Testis (tissue), 3 donors: ENCODE results near the gene PDGFD. TPM values are rescaled to one million over a fixed set of nuclear protein-coding genes. Genes with fewer than 3 reads are reported as not detected.

Source experiments
- DNase-seq: peaks from one replicate; pipeline ENCODE4 v3.0.0-alpha.2; 2019
- H3K27ac ChIP-seq, 2 donors: fragments of 200-600 bp; sonication (generic); one replicate each; pipeline ENCODE4 v1.5.1; 2019
- H3K27me3 ChIP-seq: fragments of 200-600 bp; sonication (generic); one replicate; pipeline ENCODE4 v1.5.1; 2019
- H3K36me3 ChIP-seq: fragments of 200-600 bp; sonication (generic); one replicate; pipeline ENCODE4 v1.5.1; 2017; ENCODE audit warnings: low read depth; ENCODE audit errors: missing control alignments
- H3K4me1 ChIP-seq: fragments of 200-600 bp; sonication (generic); one replicate; pipeline ENCODE4 v1.5.1; 2019
- H3K4me3 ChIP-seq, 2 donors: fragments of 200-600 bp; sonication (generic); one replicate each; pipeline ENCODE4 v1.5.1; 2017 to 2019
- H3K9me3 ChIP-seq: fragments of 200-600 bp; sonication (generic); one replicate; pipeline ENCODE4 v1.5.1; 2017
- CTCF ChIP-seq, 3 experiments: fragments of 450-650 bp in 2 of 3; fragments of 200-600 bp in 1 of 3; sonication (generic) in 1 of 3; IDR thresholded peaks; one replicate each; pipeline ENCODE4 v1.5.1; 2016 to 2019; ENCODE audit warnings: antibody characterized with exemption in 3 of 3, mild to moderate bottlenecking in 2 of 3, moderate library complexity in 1 of 3
- POLR2A ChIP-seq: fragments of 450-650 bp; IDR thresholded peaks from one replicate; pipeline ENCODE4 v1.6.1; 2017; ENCODE audit warnings: antibody characterized with exemption, mild to moderate bottlenecking, moderate library complexity
- WGBS, 2 donors: methylation state at CpG; one replicate each; pipeline ENCODE4 v1.1.5; 2018; 5-methylcytosine and 5-hydroxymethylcytosine counted together
- intact Hi-C: fragments of 100-400 bp; cut with DNase I; formaldehyde crosslinking; loops from one replicate; pipeline ENCODE4 v1.15.1; 2023; ENCODE audit warnings: low total_unique reads
- polyA plus RNA-seq: library from polyadenylated mRNA; stranded (reverse); fragments of 350-450 nt; fragmentation: Illumina TruSeq; extraction: RNeasy Lipid Tissue Mini Kit (QIAGEN cat#74804); gene quantifications from one replicate; pipeline ENCODE4 v1.2.3, GENCODE V29; 2014; ENCODE audit warnings: low read depth, low replicate concordance; ENCODE audit not compliant: insufficient read depth
- total RNA-seq, 2 donors: library from RNA; depleted of rRNA; stranded (reverse); fragments of >200 nt; gene quantifications; one replicate each; pipeline ENCODE4 v1.2.3, GENCODE V29; 2016

The PDGFD gene
- total and polyA plus RNA-seq, 3 donors from 2014 or later: 6.0 to 8.1 (median 8.0) TPM

GRCh38 chr11:103995896-103996295 lies 168.1 kb downstream of the PDGFD start:
- Histone ChIP-seq H3K27ac (no peak overlapping the region), H3K4me3 (no peak overlapping the region), H3K36me3 (no peaks in the 10 kb centered on the region), H3K4me1 (no peaks in the 10 kb centered on the region), H3K9me3 (no peaks in the 10 kb centered on the region), H3K27me3 (no peaks in the 10 kb centered on the region)
- no peak for DNase-seq
- TF ChIP-seq CTCF (IDR thresholded peaks at IDR 0.05) (no peak), POLR2A (no peak)
- 88 to 92% methylated on average over 4 of the region's 4 CpGs for WGBS, 2 donors
- intact Hi-C loops: no loop called here

GRCh38 chr11:103994518-103994917 lies 169.4 kb downstream of the PDGFD start:
- H3K36me3 ChIP-seq: no peaks in the 10 kb centered on the region
- no peak for DNase-seq
- no peak overlapping the region for H3K4me3 ChIP-seq
- H3K9me3 ChIP-seq: no peaks in the 10 kb centered on the region
- TF ChIP-seq CTCF (IDR thresholded peaks at IDR 0.05) (no peak), POLR2A (no peak)
- H3K27me3 ChIP-seq: no peaks in the 10 kb centered on the region
- intact Hi-C loops: no loop called here
- no peaks in the 10 kb centered on the region for H3K4me1 ChIP-seq
- H3K27ac ChIP-seq: no peak overlapping the region
- 77 to 79% methylated on average over 2 of the region's 2 CpGs for WGBS, 2 donors

GRCh38 chr11:103994094-103994493 lies 169.9 kb downstream of the PDGFD start:
- Histone ChIP-seq H3K27me3 (no peaks in the 10 kb centered on the region), H3K4me1 (no peaks in the 10 kb centered on the region), H3K36me3 (no peaks in the 10 kb centered on the region), H3K27ac (no peak overlapping the region), H3K9me3 (no peaks in the 10 kb centered on the region), H3K4me3 (no peak overlapping the region)
- TF ChIP-seq POLR2A (no peak), CTCF (IDR thresholded peaks at IDR 0.05) (no peak)
- intact Hi-C loops: no loop called here
- 94 to 98% methylated on average over 1 of the region's 1 CpG for WGBS, 2 donors
- DNase-seq: no peak

GRCh38 chr11:103993507-103993906 lies 170.4 kb downstream of the PDGFD start:
- intact Hi-C loops: no loop called here
- Histone ChIP-seq H3K27ac (no peak overlapping the region), H3K27me3 (no peaks in the 10 kb centered on the region), H3K4me3 (no peak overlapping the region), H3K4me1 (no peaks in the 10 kb centered on the region), H3K9me3 (no peaks in the 10 kb centered on the region), H3K36me3 (no peaks in the 10 kb centered on the region)
- DNase-seq: no peak
- TF ChIP-seq CTCF (IDR thresholded peaks at IDR 0.05) (no peak), POLR2A (no peak)

GRCh38 chr11:103988595-103988969 lies 175.4 kb downstream of the PDGFD start:
- Histone ChIP-seq H3K27me3 (no peaks in the 10 kb centered on the region), H3K27ac (no peak overlapping the region), H3K36me3 (no peaks in the 10 kb centered on the region), H3K4me1 (no peaks in the 10 kb centered on the region), H3K9me3 (no peaks in the 10 kb centered on the region), H3K4me3 (no peak overlapping the region)
- WGBS, 2 donors: 68 to 88% methylated on average over 4 of the region's 4 CpGs
- no peak for DNase-seq
- intact Hi-C loops: no loop called here
- TF ChIP-seq CTCF (IDR thresholded peaks at IDR 0.05) (no peak), POLR2A (no peak)
